Astrocyte of the cerebellum (primary cell): ENCODE data around the gene CEP170.
"Not testable (repeated sequence)": the region's sequence is repeated elsewhere in the genome, so short reads cannot be mapped to it uniquely, and the experiment has no call there.

Source experiments
- DNase-seq: peaks from one replicate; pipeline ENCODE4 v3.0.0-alpha.2; 2011; ENCODE audit warnings: low read depth
- H3K4me3 ChIP-seq: 2 replicates; pipeline ENCODE4 v1.5.1; 2011; ENCODE audit warnings: mild to moderate bottlenecking, low read depth, low read length, moderate library complexity
- CTCF ChIP-seq: IDR thresholded peaks from 2 replicates; pipeline ENCODE4 v1.5.1; 2012; ENCODE audit warnings: low read length, low read depth, moderate library complexity, mild to moderate bottlenecking; ENCODE audit errors: missing control alignments
- in situ Hi-C: cut with HindIII; loops from 2 replicates; pipeline ENCODE4 v1.10.0; 2017; ENCODE audit warnings: low sequenced_read_pairs

CEP170 gene

DNA sequence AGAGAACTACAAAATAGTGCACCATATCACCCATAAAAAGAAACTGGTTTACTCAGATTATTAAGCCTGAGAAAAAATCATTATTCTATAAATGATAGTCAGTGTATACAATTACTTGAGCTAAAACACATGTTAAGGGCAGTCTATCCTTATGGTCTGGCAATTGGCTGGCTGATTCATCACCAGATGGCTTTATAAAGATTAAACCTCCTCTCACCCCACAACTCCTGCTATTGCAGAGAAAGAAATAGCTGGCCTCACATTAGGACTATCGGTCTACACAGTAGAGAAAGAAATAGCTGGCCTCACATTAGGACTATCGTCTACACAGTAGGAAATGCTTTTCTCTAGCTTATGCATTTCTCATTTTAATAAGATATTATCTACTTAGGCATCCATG, 21.2 kb downstream of the CEP170 start:
- H3K4me3 ChIP-seq: no peak overlapping the region
- TF ChIP-seq CTCF: no peak
- peak; percentile 53 for DNase-seq
- in situ Hi-C loops: no loop called here

DNA sequence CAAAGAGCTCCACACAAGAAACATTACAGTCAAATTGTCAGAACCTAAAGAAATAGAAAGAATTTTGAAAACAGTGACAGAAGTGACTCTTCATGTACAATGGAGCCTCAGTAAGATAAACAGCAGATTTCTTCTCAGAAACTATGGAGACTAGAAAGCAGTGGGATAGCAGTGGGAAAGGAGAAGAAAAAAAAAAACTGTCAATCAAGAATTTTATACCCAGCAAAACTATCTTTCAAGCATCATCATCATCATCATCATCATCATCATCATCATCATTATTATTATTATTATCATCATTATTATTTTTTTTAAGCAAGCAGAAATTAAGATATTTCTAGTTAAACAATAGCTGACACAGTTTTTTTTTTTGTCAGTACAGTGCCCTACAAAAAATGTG, 24.2 kb downstream of the CEP170 start:
- H3K4me3 ChIP-seq: no peak overlapping the region
- DNase-seq: no peak
- in situ Hi-C loops: no loop called here
- TF ChIP-seq CTCF: no peak

DNA sequence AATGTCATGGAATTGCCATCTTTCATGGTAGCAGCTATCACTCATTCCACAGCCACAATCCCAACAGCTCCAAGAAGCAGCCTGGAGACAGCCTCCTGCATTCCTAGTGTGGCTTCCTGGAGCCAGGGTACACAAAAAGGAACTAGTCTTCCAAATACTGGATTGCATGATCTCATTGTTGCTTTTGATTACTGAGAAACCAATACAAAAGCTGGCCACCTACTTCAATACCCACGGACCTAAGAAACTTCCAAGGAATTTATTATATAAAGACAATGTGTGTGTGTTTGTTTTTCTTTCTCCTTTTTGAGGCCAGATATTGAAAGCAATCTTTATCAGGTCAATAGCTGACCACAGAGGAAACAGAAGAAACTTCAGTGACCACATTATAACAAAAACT, 25.6 kb downstream of the CEP170 start:
- no peak overlapping the region for H3K4me3 ChIP-seq
- in situ Hi-C loops: no loop called here
- peak; percentile 26 for DNase-seq
- TF ChIP-seq CTCF: no peak

GRCh38 chr1:243227622-243228021, 27.5 kb downstream of the CEP170 start:
- in situ Hi-C loops: no loop called here
- no peak overlapping the region for H3K4me3 ChIP-seq
- no peak for TF ChIP-seq CTCF
- DNase-seq: no peak

DNA sequence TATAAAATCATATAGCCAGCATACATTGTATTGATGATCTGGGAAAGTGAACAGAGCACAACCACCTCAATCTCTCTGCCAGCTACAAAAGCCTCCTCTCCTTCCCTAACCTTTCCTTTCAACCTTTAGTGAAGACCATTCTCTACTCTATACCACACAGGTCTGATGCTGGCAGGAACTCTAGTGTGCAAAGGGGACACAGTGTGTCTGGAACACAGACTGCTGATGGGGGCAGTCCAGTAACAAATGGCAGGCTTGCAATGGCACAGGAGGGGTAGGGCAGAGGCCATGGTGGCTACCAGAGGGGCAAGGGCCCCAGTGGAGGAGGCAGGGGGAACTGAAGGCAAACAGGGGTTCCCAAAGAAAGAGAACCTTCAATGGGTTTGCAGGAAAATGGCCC, 37.0 kb downstream of the CEP170 start:
- in situ Hi-C loops: no loop called here
- no peak for TF ChIP-seq CTCF

DNA sequence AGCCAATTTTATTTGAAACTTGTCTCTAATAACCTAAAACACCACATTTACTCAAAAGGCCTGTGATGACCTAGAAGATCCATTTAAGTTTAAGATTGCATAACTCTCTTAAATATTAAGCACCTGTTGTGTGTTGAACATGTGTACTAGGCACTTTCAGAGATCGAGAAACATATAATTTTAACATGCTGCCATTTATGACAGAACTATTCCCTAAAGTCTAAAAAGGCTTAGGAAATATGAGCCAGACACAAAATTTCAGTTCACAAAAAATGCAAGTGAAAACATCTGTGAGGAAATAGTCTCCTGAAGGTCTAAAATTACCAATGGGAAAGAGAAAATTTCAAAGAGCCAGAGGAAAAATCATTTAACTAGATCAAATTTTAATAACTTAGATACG, 37.7 kb downstream of the CEP170 start:
- DNase-seq: no peak
- no peak for TF ChIP-seq CTCF
- H3K4me3 ChIP-seq: no peak overlapping the region
- in situ Hi-C loops: no loop called here

More for the DNA sequence above, 37.0 kb downstream of the CEP170 start:
- DNase-seq: no peak
- H3K4me3 ChIP-seq: no peak overlapping the region

GRCh38 chr1:243216741-243217140, 38.3 kb downstream of the CEP170 start:
- no peak for DNase-seq
- H3K4me3 ChIP-seq: no peak overlapping the region
- TF ChIP-seq CTCF: no peak
- in situ Hi-C loops: no loop called here

GRCh38 chr1:243215276-243215875, 39.7 kb downstream of the CEP170 start:
- in situ Hi-C loops, H3K4me3 ChIP-seq, DNase-seq: not testable (repeated sequence)
